Dedifferentiated amniotic fluid mesenchymal stem cell (primary cell): ENCODE data around the gene TTR.

Experiments used
- DNase-seq: peaks from one replicate; pipeline ENCODE4 v3.0.0-alpha.2; 2016; ENCODE audit errors: extremely low spot score

TTR gene

GRCh38 chr18:31616586-31616985, 24.9 kb downstream of the TTR start:
- no peak for DNase-seq

- no peak for DNase-seq
Measured at GRCh38 chr18:31617031-31617717, 25.5 kb downstream of the TTR start.

- DNase-seq: no peak
Measured at GRCh38 chr18:31618801-31619200, 27.1 kb downstream of the TTR start.

- DNase-seq: no peak
Measured at GRCh38 chr18:31619291-31619690, 27.6 kb downstream of the TTR start.

GRCh38 chr18:31624892-31625640, 33.4 kb downstream of the TTR start:
- no peak for DNase-seq

GRCh38 chr18:31626409-31626808, 34.7 kb downstream of the TTR start:
- no peak for DNase-seq

- DNase-seq: no peak
Measured at GRCh38 chr18:31630549-31630948, 38.9 kb downstream of the TTR start.

- DNase-seq: no peak
Measured at GRCh38 chr18:31631526-31631925, 39.8 kb downstream of the TTR start.

- no peak for DNase-seq
Measured at GRCh38 chr18:31632356-31632755, 40.7 kb downstream of the TTR start.

GRCh38 chr18:31633392-31634330, 42.0 kb downstream of the TTR start:
- DNase-seq: no peak

- DNase-seq: no peak
Measured at GRCh38 chr18:31634331-31634713, 42.6 kb downstream of the TTR start.

GRCh38 chr18:31636387-31636786, 44.7 kb downstream of the TTR start:
- DNase-seq: no peak

GRCh38 chr18:31637445-31637844, 45.8 kb downstream of the TTR start:
- DNase-seq: no peak

GRCh38 chr18:31643003-31643402, 51.3 kb downstream of the TTR start:
- DNase-seq: no peak

GRCh38 chr18:31645411-31645810, 53.7 kb downstream of the TTR start:
- DNase-seq: no peak

- no peak for DNase-seq
Measured at GRCh38 chr18:31646332-31647126, 54.9 kb downstream of the TTR start.

GRCh38 chr18:31647127-31647753, 55.6 kb downstream of the TTR start:
- no peak for DNase-seq
